Lung (tissue), 12 donors: ENCODE data around the gene SLC22A9. TPM values are rescaled to one million over a fixed set of nuclear protein-coding genes. Genes with fewer than 3 reads are reported as not detected.

Experiments
- ATAC-seq: fragments of 200-7000 bp; cut with Tn5 transposase; one replicate; pipeline ENCODE4 v1.9.1; 2020; ENCODE audit warnings: moderate number of reproducible peaks; ENCODE audit not compliant: insufficient read depth, low FRiP score
- DNase-seq, 3 donors: peaks; one replicate each; pipeline ENCODE4 v3.0.0-alpha.2; 2013 to 2017
- H3K27ac ChIP-seq, 2 donors: one replicate each; pipeline ENCODE4 v1.5.1; 2013; ENCODE audit warnings: mild to moderate bottlenecking in 2 of 2, moderate library complexity in 2 of 2, control low read depth in 1 of 2, inconsistent platforms in 1 of 2, low read depth in 1 of 2, low read length in 1 of 2
- H3K27me3 ChIP-seq, 3 donors: one replicate each; pipeline ENCODE4 v1.5.1; 2013; ENCODE audit warnings: low read length in 2 of 3; ENCODE audit not compliant: control insufficient read depth in 3 of 3, insufficient read depth in 3 of 3
- H3K36me3 ChIP-seq, 4 donors: one replicate each; pipeline ENCODE4 v1.5.1; 2013; ENCODE audit warnings: low read length in 4 of 4, mild to moderate bottlenecking in 1 of 4, moderate library complexity in 1 of 4; ENCODE audit not compliant: control insufficient read depth in 4 of 4, insufficient read depth in 4 of 4
- H3K4me1 ChIP-seq, 5 donors: one replicate each; pipeline ENCODE4 v1.5.1; 2013; ENCODE audit warnings: low read length in 5 of 5, mild to moderate bottlenecking in 2 of 5, moderate library complexity in 1 of 5; ENCODE audit not compliant: control insufficient read depth in 5 of 5, insufficient read depth in 5 of 5
- H3K4me3 ChIP-seq: one replicate; pipeline ENCODE4 v1.5.1; 2013; ENCODE audit warnings: mild to moderate bottlenecking, control low read depth, moderate library complexity
- H3K9ac ChIP-seq, 2 donors: one replicate each; pipeline ENCODE4 v1.5.1; 2013; ENCODE audit warnings: low read length in 2 of 2, control low read depth in 1 of 2; ENCODE audit not compliant: insufficient read depth in 1 of 2
- H3K9me3 ChIP-seq, 4 donors: one replicate each; pipeline ENCODE4 v1.5.1; 2013; ENCODE audit warnings: low read length in 3 of 4, mild to moderate bottlenecking in 1 of 4, moderate library complexity in 1 of 4; ENCODE audit not compliant: control insufficient read depth in 4 of 4, insufficient read depth in 3 of 4
- WGBS, 2 donors: extraction: QIAGEN DNeasy Blood & Tissue Kit; methylation state at CpG; one replicate each; pipeline ENCODE4 v1.1.7; 2013; 5-methylcytosine and 5-hydroxymethylcytosine counted together
- polyA plus RNA-seq, 2 donors: library from polyadenylated mRNA; stranded (reverse); fragments of 200-250 nt; gene quantifications; one replicate each; pipeline ENCODE4 v1.2.1, GENCODE V29; 2013
- total RNA-seq, 2 donors: library from RNA; depleted of rRNA in 1 of 2; stranded (reverse); fragments of >200 nt in 1 of 2; gene quantifications; one replicate each; pipeline ENCODE4 v1.2.1, GENCODE V29; 2014 to 2021
- TF ChIP-seq, protein P1 (sequence below): IDR thresholded peaks from 2 replicates; pipeline ENCODE4 v1.5.1; 2012; ENCODE audit warnings: mild to moderate bottlenecking; ENCODE audit errors: control extremely low read depth, extremely low read depth
- donor health status: control.
- donor health status: control.
- donor health status: Bipolar disorder and iron deficiency.
- donor health status: healthy.
- donor health status: DM: yes; HTN: yes; CAD: no.

Gene SLC22A9
- total and polyA plus RNA-seq, 4 donors, result not detected

DNA sequence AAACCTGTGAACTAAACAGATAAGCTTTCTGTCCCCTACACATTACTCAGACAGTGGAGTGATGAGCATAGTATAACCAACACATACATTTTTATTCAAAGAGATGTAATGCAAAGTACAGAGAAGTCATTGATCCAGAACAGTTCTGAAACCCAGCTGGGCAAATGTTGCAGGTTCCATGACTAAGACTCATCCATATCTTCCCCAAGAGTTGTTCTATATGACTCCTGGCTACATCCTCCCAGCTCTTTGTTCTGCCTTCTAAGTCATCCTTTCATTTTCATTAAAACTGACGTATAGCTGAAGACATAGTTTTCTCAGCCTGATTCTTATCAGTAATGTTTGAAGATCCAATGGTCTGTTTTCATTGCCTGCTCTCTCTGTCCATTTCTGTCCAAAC is 74.1 kb downstream of the SLC22A9 start:
- Histone ChIP-seq H3K36me3 (no peaks in the 10 kb centered on the region), H3K4me3 (no peak overlapping the region), H3K9ac (no peak overlapping the region), H3K27ac (no peak overlapping the region), H3K4me1 (no peaks in the 10 kb centered on the region), H3K9me3 (peaks cover 0 to 6% (median 0%) of the 10 kb centered on the region in 4 donors), H3K27me3 (no peaks in the 10 kb centered on the region)
- DNase-seq (no peak), ATAC-seq (no peak)
- TF ChIP-seq, protein P1, sequence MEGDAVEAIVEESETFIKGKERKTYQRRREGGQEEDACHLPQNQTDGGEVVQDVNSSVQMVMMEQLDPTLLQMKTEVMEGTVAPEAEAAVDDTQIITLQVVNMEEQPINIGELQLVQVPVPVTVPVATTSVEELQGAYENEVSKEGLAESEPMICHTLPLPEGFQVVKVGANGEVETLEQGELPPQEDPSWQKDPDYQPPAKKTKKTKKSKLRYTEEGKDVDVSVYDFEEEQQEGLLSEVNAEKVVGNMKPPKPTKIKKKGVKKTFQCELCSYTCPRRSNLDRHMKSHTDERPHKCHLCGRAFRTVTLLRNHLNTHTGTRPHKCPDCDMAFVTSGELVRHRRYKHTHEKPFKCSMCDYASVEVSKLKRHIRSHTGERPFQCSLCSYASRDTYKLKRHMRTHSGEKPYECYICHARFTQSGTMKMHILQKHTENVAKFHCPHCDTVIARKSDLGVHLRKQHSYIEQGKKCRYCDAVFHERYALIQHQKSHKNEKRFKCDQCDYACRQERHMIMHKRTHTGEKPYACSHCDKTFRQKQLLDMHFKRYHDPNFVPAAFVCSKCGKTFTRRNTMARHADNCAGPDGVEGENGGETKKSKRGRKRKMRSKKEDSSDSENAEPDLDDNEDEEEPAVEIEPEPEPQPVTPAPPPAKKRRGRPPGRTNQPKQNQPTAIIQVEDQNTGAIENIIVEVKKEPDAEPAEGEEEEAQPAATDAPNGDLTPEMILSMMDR, result no peak
- 47 to 78% methylated on average over 1 of the region's 1 CpG for WGBS, 2 donors

DNA sequence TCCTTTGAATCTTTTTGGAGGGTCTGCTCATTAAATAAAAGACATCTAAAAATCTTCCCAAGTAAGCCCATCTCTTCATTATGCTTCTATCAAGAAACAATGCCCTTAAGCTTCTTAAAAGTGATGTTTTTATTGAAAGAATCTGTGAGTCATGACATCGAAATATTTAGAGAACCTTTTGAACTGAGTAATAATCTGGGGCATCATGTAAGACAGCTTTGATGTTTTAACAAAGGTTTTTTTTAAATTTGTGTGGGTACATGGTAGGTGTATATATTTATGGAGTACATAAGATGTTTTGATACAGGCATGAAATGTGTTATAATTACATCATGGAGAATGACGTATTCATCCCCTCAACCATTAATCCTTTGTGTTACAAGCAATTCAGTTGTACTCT is 74.6 kb downstream of the SLC22A9 start:
- WGBS, 2 donors, result 79 to 84% methylated on average over 2 of the region's 2 CpGs
- peaks cover 0 to 6% (median 0%) of the 10 kb centered on the region in 4 donors for H3K9me3 ChIP-seq
- TF ChIP-seq, protein P1, result no peak
- no peaks in the 10 kb centered on the region for H3K36me3 ChIP-seq
- no peaks in the 10 kb centered on the region for H3K27me3 ChIP-seq
- H3K4me1 ChIP-seq, result no peaks in the 10 kb centered on the region
- H3K4me3 ChIP-seq, result no peak overlapping the region
- ATAC-seq (no peak), DNase-seq (no peak)
- no peak overlapping the region for H3K9ac ChIP-seq
- no peak overlapping the region for H3K27ac ChIP-seq

DNA sequence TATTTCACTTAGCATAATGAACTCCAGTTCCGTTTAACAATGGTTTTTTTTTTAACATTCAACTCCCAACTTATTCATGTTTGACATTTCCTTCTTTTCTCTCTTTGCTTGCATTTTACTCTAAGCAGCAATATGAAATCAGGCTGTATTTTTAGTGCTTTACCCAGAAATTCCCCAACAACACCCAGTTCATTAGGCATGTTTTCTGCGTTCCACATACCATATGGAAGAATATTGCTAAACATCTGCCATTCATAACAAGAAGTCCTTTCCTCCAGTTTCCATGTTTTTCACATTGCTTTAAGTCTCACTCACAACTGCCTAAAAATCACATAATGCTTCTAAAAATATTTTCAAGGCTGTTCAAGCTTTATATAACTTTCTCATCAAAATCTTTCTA is 75.5 kb downstream of the SLC22A9 start:
- WGBS, 2 donors, result 79 to 86% methylated on average over 2 of the region's 2 CpGs
- Histone ChIP-seq H3K27ac (no peak overlapping the region), H3K9ac (no peak overlapping the region), H3K27me3 (no peaks in the 10 kb centered on the region), H3K9me3 (peaks cover 0 to 6% (median 0%) of the 10 kb centered on the region in 4 donors), H3K4me1 (no peaks in the 10 kb centered on the region), H3K36me3 (no peaks in the 10 kb centered on the region), H3K4me3 (no peak overlapping the region)
- ATAC-seq (no peak), DNase-seq (no peak)
- TF ChIP-seq, protein P1, result no peak

DNA sequence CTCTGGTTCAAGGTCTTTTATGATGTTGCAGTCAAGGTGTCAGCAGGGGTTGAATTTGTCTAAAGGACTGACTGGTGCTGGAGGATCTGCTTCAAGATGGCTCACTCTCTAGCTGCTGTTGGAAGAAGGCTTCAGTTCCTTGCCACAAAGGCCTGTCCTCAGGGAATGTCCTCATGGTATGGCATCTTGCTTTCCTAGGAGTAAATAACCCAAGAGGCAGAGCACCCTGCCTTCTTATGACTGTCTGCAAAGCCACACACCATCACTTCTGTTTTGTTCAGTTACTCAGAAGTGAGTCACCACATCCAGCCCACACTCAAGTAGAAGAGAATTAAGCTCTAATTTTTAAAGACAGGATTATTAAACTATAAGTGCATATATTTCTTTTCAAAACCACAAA is 76.1 kb downstream of the SLC22A9 start:
- no peak overlapping the region for H3K4me3 ChIP-seq
- DNase-seq (no peak), ATAC-seq (no peak)
- H3K9ac ChIP-seq, result no peak overlapping the region
- no peak overlapping the region for H3K27ac ChIP-seq
- H3K9me3 ChIP-seq, result peaks cover 0 to 6% (median 0%) of the 10 kb centered on the region in 4 donors
- no peaks in the 10 kb centered on the region for H3K4me1 ChIP-seq
- TF ChIP-seq, protein P1, result no peak
- no peaks in the 10 kb centered on the region for H3K27me3 ChIP-seq
- no peaks in the 10 kb centered on the region for H3K36me3 ChIP-seq
